NB4 (cell line): ENCODE measurements around the gene UGT2B7.

Experiments used
- DNase-seq: peaks from one replicate; pipeline ENCODE4 v3.0.0; 2010; ENCODE audit warnings: low read depth
- H3K4me3 ChIP-seq: one replicate; pipeline ENCODE4 v1.5.1; 2011; ENCODE audit warnings: mild to moderate bottlenecking, low read depth, low read length, moderate library complexity
- CTCF ChIP-seq: IDR thresholded peaks from one replicate; pipeline ENCODE4 v1.5.1; 2012; ENCODE audit warnings: low read depth, low read length
- MAX ChIP-seq: IDR thresholded peaks from 2 replicates; pipeline ENCODE4 v1.6.1; 2011; ENCODE audit warnings: low read depth, low read length
- MYC ChIP-seq: IDR thresholded peaks from 2 replicates; pipeline ENCODE4 v1.6.1; 2011; ENCODE audit warnings: low read depth, low read length
- POLR2A ChIP-seq: IDR thresholded peaks from 2 replicates; pipeline ENCODE4 v1.6.1; 2011; ENCODE audit warnings: mild to moderate bottlenecking; ENCODE audit not compliant: insufficient read length; ENCODE audit errors: extremely low read depth

UGT2B7 gene

GRCh38 chr4:69069085-69069484 lies 27.2 kb upstream of the UGT2B7 start:
- H3K4me3 ChIP-seq, result no peak overlapping the region
- DNase-seq, result no peak
- TF ChIP-seq POLR2A (no peak), CTCF (no peak), MYC (no peak), MAX (no peak)

- DNase-seq, result no peak
- TF ChIP-seq CTCF (no peak), MYC (no peak), MAX (no peak), POLR2A (no peak)
These were observed 25.7 kb upstream of the UGT2B7 start for GRCh38 chr4:69070590-69070989.

GRCh38 chr4:69071286-69071685 lies 25.0 kb upstream of the UGT2B7 start:
- no peak for DNase-seq
- TF ChIP-seq MAX (no peak), CTCF (no peak), MYC (no peak), POLR2A (no peak)
- no peak overlapping the region for H3K4me3 ChIP-seq

More at GRCh38 chr4:69070590-69070989, 25.7 kb upstream of the UGT2B7 start:
- H3K4me3 ChIP-seq, result no peak overlapping the region

GRCh38 chr4:69073375-69073774 lies 22.9 kb upstream of the UGT2B7 start:
- DNase-seq, result no peak

GRCh38 chr4:69075061-69075792 lies 21.0 kb upstream of the UGT2B7 start:
- DNase-seq, result no peak
- TF ChIP-seq POLR2A, result no peak
- TF ChIP-seq CTCF, result no peak
- no peak for TF ChIP-seq MAX
- TF ChIP-seq MYC, result no peak
- H3K4me3 ChIP-seq, result no peak overlapping the region

More at GRCh38 chr4:69073375-69073774, 22.9 kb upstream of the UGT2B7 start:
- no peak for TF ChIP-seq MAX
- no peak for TF ChIP-seq CTCF
- TF ChIP-seq MYC, result no peak
- no peak for TF ChIP-seq POLR2A
- no peak overlapping the region for H3K4me3 ChIP-seq

GRCh38 chr4:69078852-69079251 lies 17.4 kb upstream of the UGT2B7 start:
- H3K4me3 ChIP-seq, result no peak overlapping the region
- no peak for DNase-seq
- TF ChIP-seq MYC (no peak), CTCF (no peak), MAX (no peak), POLR2A (no peak)
